H1 (cell line): ENCODE results near the gene CAMTA1. TPM values are rescaled to one million over a fixed set of nuclear protein-coding genes. Genes with fewer than 3 reads are reported as not detected.
A peak's percentile ranks its signal among the peaks of the same experiment; 100 is the strongest.

ENCODE experiments used
- CTCF ChIA-PET: fragments of 300-600 bp; sonication (Branson Sonifier 250); formaldehyde crosslinking; loops from one replicate; lab custom pipeline; 2021; ENCODE audit not compliant: partially characterized antibody; lab: Charles Lee
- POLR2A ChIA-PET: fragments of 300-600 bp; sonication (Branson Sonifier 250); formaldehyde crosslinking; loops from one replicate; lab custom pipeline; 2021; ENCODE audit warnings: inconsistent platforms; ENCODE audit not compliant: partially characterized antibody; lab: Charles Lee
- DNase-seq, 2 experiments: peaks; one replicate each; pipeline versions ENCODE4 v3.0.0 to v3.0.0-alpha.2; 2010 to 2022; ENCODE audit warnings: low spot score in 2 of 2, low read depth in 1 of 2, mixed read lengths in 1 of 2
- FAIRE-seq: peaks from 2 replicates; lab custom pipeline; 2011; peaks lifted over from hg19 to GRCh38; lab: Jason Lieb, UNC
- H2AFZ ChIP-seq: 2 replicates; pipeline ENCODE4 v1.8.1; 2012; ENCODE audit warnings: low read length, inconsistent platforms
- H2AK5ac ChIP-seq: 2 replicates; pipeline ENCODE4 v1.6.1; 2013; ENCODE audit warnings: low read depth, low read length
- H2BK120ac ChIP-seq: replicated peaks from 2 replicates; pipeline ENCODE3; 2013; ENCODE audit warnings: low read depth, low read length, inconsistent platforms
- H2BK12ac ChIP-seq: 2 replicates; pipeline ENCODE4 v1.6.1; 2013; ENCODE audit warnings: low read depth, low read length
- H2BK15ac ChIP-seq: 2 replicates; pipeline ENCODE4 v1.6.1; 2013; ENCODE audit warnings: low read length
- H2BK20ac ChIP-seq: 2 replicates; pipeline ENCODE4 v1.6.1; 2013; ENCODE audit warnings: low read length
- H2BK5ac ChIP-seq: 2 replicates; pipeline ENCODE4 v1.6.1; 2013; ENCODE audit warnings: low read depth, low read length
- H3K14ac ChIP-seq: 2 replicates; pipeline ENCODE4 v1.6.1; 2013; ENCODE audit warnings: inconsistent platforms; ENCODE audit not compliant: insufficient read length
- H3K18ac ChIP-seq: 2 replicates; pipeline ENCODE4 v1.6.1; 2013; ENCODE audit warnings: low read length; ENCODE audit errors: extremely low read depth
- H3K23ac ChIP-seq: 2 replicates; pipeline ENCODE4 v1.6.1; 2013; ENCODE audit warnings: inconsistent platforms; ENCODE audit not compliant: insufficient read length
- H3K23me2 ChIP-seq: 2 replicates; pipeline ENCODE4 v1.6.1; 2013; ENCODE audit warnings: low read depth, low read length
- H3K27ac ChIP-seq: 2 replicates; pipeline ENCODE4 v1.6.1; 2011; ENCODE audit warnings: low read depth, low read length, inconsistent platforms
- H3K27me3 ChIP-seq, 4 experiments: replicated peaks in 1 of 4; 1 replicate in 1 of 4; 2 replicates in 3 of 4; pipeline versions ENCODE4 v1.6.1 to v1.8.1; 2011 to 2013; ENCODE audit warnings: low read length in 3 of 4, mild to moderate bottlenecking in 3 of 4, inconsistent platforms in 2 of 4, mixed read lengths in 2 of 4, moderate library complexity in 1 of 4; ENCODE audit not compliant: control insufficient read depth in 3 of 4, insufficient read depth in 3 of 4; ENCODE audit errors: extremely low read depth in 1 of 4
- H3K36me3 ChIP-seq, 4 experiments: 2 replicates each; pipeline versions ENCODE4 v1.6.1 to v1.8.1; 2011 to 2013; ENCODE audit warnings: mild to moderate bottlenecking in 4 of 4, low read length in 3 of 4, moderate library complexity in 2 of 4, control low read depth in 1 of 4, inconsistent platforms in 1 of 4; ENCODE audit not compliant: insufficient read depth in 4 of 4, control insufficient read depth in 2 of 4
- H3K4ac ChIP-seq: replicated peaks from 2 replicates; pipeline ENCODE3; 2013; ENCODE audit warnings: low read length, low read depth, mixed read lengths, inconsistent platforms; ENCODE audit not compliant: insufficient read length
- H3K4me1 ChIP-seq, 4 experiments: replicated peaks in 1 of 4; 1 replicate in 1 of 4; 2 replicates in 3 of 4; pipeline versions ENCODE4 v1.6.1 to v1.8.1; 2011 to 2013; ENCODE audit warnings: low read length in 3 of 4, inconsistent platforms in 2 of 4, mixed read lengths in 1 of 4; ENCODE audit not compliant: insufficient read depth in 4 of 4, control insufficient read depth in 3 of 4
- H3K4me2 ChIP-seq, 2 experiments: 2 replicates each; pipeline versions ENCODE4 v1.6.1 to v1.8.1; 2011 to 2013; ENCODE audit warnings: low read depth in 2 of 2, low read length in 2 of 2, control low read depth in 1 of 2, inconsistent platforms in 1 of 2, mild to moderate bottlenecking in 1 of 2; ENCODE audit not compliant: insufficient read depth in 1 of 2
- H3K4me3 ChIP-seq, 4 experiments: fragments of 200-600, 300-600 bp in 1 of 4; sonication (generic), shearing (Covaris generic), sonication (Bioruptor Twin) in 1 of 4; 2 replicates each; pipeline versions ENCODE4 v1.5.1 to v1.8.1; 2011 to 2016; ENCODE audit warnings: low read length in 4 of 4, low read depth in 3 of 4, control low read depth in 2 of 4, inconsistent platforms in 2 of 4, mild to moderate bottlenecking in 2 of 4, mixed read lengths in 1 of 4, moderate library complexity in 1 of 4; ENCODE audit not compliant: insufficient read depth in 2 of 4; ENCODE audit errors: extremely low read depth in 1 of 4
- H3K56ac ChIP-seq: replicated peaks from 2 replicates; pipeline ENCODE3; 2013; ENCODE audit warnings: low read depth, mild to moderate bottlenecking, mixed read lengths, low read length, inconsistent platforms; ENCODE audit not compliant: insufficient read length
- H3K79me1 ChIP-seq: 2 replicates; pipeline ENCODE4 v1.6.1; 2013; ENCODE audit warnings: low read depth, low read length, control low read depth
- H3K79me2 ChIP-seq, 2 experiments: 2 replicates each; pipeline versions ENCODE4 v1.6.1 to v1.8.1; 2012 to 2013; ENCODE audit warnings: low read length in 2 of 2, mild to moderate bottlenecking in 2 of 2, inconsistent platforms in 1 of 2; ENCODE audit not compliant: insufficient read depth in 2 of 2, control insufficient read depth in 1 of 2
- H3K9ac ChIP-seq, 4 experiments: replicated peaks in 1 of 4; 1 replicate in 1 of 4; 2 replicates in 3 of 4; pipeline versions ENCODE4 v1.6.1 to v1.8.1; 2011 to 2013; ENCODE audit warnings: low read depth in 3 of 4, low read length in 3 of 4, control low read depth in 2 of 4, mild to moderate bottlenecking in 2 of 4, moderate library complexity in 2 of 4, inconsistent platforms in 1 of 4; ENCODE audit errors: extremely low read depth in 1 of 4
- H3K9me3 ChIP-seq, 2 experiments: 2 replicates each; pipeline versions ENCODE4 v1.6.1 to v1.8.1; 2012 to 2013; ENCODE audit warnings: mild to moderate bottlenecking in 2 of 2, moderate library complexity in 2 of 2, control low read depth in 1 of 2, inconsistent platforms in 1 of 2, low read depth in 1 of 2, low read length in 1 of 2, mixed read lengths in 1 of 2; ENCODE audit not compliant: insufficient read depth in 2 of 2
- H4K20me1 ChIP-seq, 2 experiments: replicated peaks in 1 of 2; 2 replicates each; pipeline versions ENCODE3 to v1.8.1; 2011 to 2013; ENCODE audit warnings: inconsistent platforms in 2 of 2, low read length in 2 of 2, mild to moderate bottlenecking in 1 of 2; ENCODE audit not compliant: insufficient read depth in 2 of 2, control insufficient read depth in 1 of 2
- H4K5ac ChIP-seq: 2 replicates; pipeline ENCODE4 v1.6.1; 2013; ENCODE audit warnings: low read length, low read depth, mixed read lengths, inconsistent platforms; ENCODE audit not compliant: insufficient read length
- H4K8ac ChIP-seq: 2 replicates; pipeline ENCODE4 v1.8.0; 2013; ENCODE audit warnings: mild to moderate bottlenecking, moderate library complexity, low read length, inconsistent platforms; ENCODE audit not compliant: insufficient read depth; ENCODE audit errors: extremely low read depth
- H4K91ac ChIP-seq: replicated peaks from 2 replicates; pipeline ENCODE3; 2013; ENCODE audit warnings: low read length, mixed read lengths, inconsistent platforms; ENCODE audit not compliant: insufficient read length
- ATF2 ChIP-seq: IDR thresholded peaks from 2 replicates; pipeline ENCODE4 v1.6.1; 2012; ENCODE audit warnings: low read length, inconsistent platforms
- BCL11A ChIP-seq, 2 experiments: IDR thresholded peaks; one replicate each; pipeline ENCODE4 v1.6.1; 2011; ENCODE audit warnings: low read depth in 2 of 2, low read length in 2 of 2, mild to moderate bottlenecking in 2 of 2
- CEBPB ChIP-seq: IDR thresholded peaks from 2 replicates; pipeline ENCODE4 v1.6.1; 2012; ENCODE audit warnings: low read depth, low read length
- GABPA ChIP-seq: IDR thresholded peaks from 2 replicates; pipeline ENCODE4 v1.6.1; 2011; ENCODE audit warnings: mild to moderate bottlenecking, low read length, moderate library complexity, borderline replicate concordance; ENCODE audit not compliant: insufficient read depth
- KDM5A ChIP-seq: fragments of 200-600 bp; IDR thresholded peaks from 2 replicates; pipeline ENCODE4 v1.7.1; 2012; ENCODE audit warnings: mild to moderate bottlenecking, low read length, inconsistent platforms, mixed read lengths
- NRF1 ChIP-seq: IDR thresholded peaks from 2 replicates; pipeline ENCODE4 v1.6.1; 2011; ENCODE audit warnings: mild to moderate bottlenecking, low read depth, low read length, improper control_type of control experiment
- RAD21 ChIP-seq, 2 experiments: IDR thresholded peaks in 1 of 2; conservative IDR thresholded peaks in 1 of 2; 2 replicates each; pipeline ENCODE4 v1.6.1; 2011; ENCODE audit warnings: low read depth in 2 of 2, low read length in 2 of 2, improper control_type of control experiment in 1 of 2, inconsistent platforms in 1 of 2, mild to moderate bottlenecking in 1 of 2, moderate library complexity in 1 of 2
- RXRA ChIP-seq: IDR thresholded peaks from 2 replicates; pipeline ENCODE4 v1.6.1; 2011; ENCODE audit warnings: low read depth, mild to moderate bottlenecking, low read length, moderate library complexity; ENCODE audit not compliant: insufficient read depth
- SP4 ChIP-seq: IDR thresholded peaks from 2 replicates; pipeline ENCODE4 v1.6.1; 2012; ENCODE audit warnings: low read length, inconsistent platforms
- TBP ChIP-seq: IDR thresholded peaks from 2 replicates; pipeline ENCODE4 v1.6.1; 2011; ENCODE audit warnings: low read depth, low read length, improper control_type of control experiment
- YY1 ChIP-seq: IDR thresholded peaks from 2 replicates; pipeline ENCODE4 v1.6.1; 2011; ENCODE audit warnings: low read depth, mild to moderate bottlenecking, low read length
- ZNF274 ChIP-seq: IDR thresholded peaks from 2 replicates; pipeline ENCODE4 v1.7.0; 2012; ENCODE audit warnings: low read length, borderline replicate concordance; ENCODE audit errors: extremely low read depth
- WGBS, 2 experiments: shearing (Covaris generic) in 1 of 2; methylation state at CpG; one replicate each; pipeline versions ENCODE4 v1.1.6 to v1.1.7; 2013 to 2015; ENCODE audit warnings: low lambda C conversion rate in 2 of 2, mixed read lengths in 2 of 2, inconsistent platforms in 1 of 2, low coverage in 1 of 2, missing lambda C conversion rate in 1 of 2; ENCODE audit not compliant: insufficient replicate concordance in 2 of 2, insufficient coverage in 1 of 2, insufficient read length in 1 of 2; ENCODE audit errors: extremely low coverage in 1 of 2, missing lambda C conversion rate in 1 of 2; 5-methylcytosine and 5-hydroxymethylcytosine counted together
- polyA plus RNA-seq, 7 experiments: library from polyadenylated mRNA; depleted of rRNA in 3 of 7; stranded (reverse) in 5 of 7; unstranded in 2 of 7; fragments of >200 nt in 5 of 7; fragments of 200-250 nt in 2 of 7; gene quantifications; 1 replicate in 5 of 7; 2 replicates in 1 of 7; 4 replicates in 1 of 7; pipeline versions ENCODE4 v1.2.1 to v1.2.3, GENCODE V29; 2011 to 2013; ENCODE audit warnings: missing spikeins in 2 of 7, mixed read lengths in 2 of 7
- total RNA-seq: library from RNA; stranded (reverse); fragmentation: NEBNext Ultra II Directional; extraction: Animal tissue kit (Norgen Biotek cat#: 25700); gene quantifications from 2 replicates; pipeline ENCODE4 v1.2.1, GENCODE V29; 2021
- TF ChIP-seq, protein P1 (sequence below): IDR thresholded peaks from 2 replicates; pipeline ENCODE4 v1.6.1; 2011; ENCODE audit warnings: low read depth, mild to moderate bottlenecking, low read length; ENCODE audit not compliant: insufficient read depth

Gene CAMTA1
- total and polyA plus RNA-seq, 2 of the 8 experiments (the other 6 are each of a cell fraction or from before 2014, with no cell fraction given) = 65.0 to 119 TPM

DNA sequence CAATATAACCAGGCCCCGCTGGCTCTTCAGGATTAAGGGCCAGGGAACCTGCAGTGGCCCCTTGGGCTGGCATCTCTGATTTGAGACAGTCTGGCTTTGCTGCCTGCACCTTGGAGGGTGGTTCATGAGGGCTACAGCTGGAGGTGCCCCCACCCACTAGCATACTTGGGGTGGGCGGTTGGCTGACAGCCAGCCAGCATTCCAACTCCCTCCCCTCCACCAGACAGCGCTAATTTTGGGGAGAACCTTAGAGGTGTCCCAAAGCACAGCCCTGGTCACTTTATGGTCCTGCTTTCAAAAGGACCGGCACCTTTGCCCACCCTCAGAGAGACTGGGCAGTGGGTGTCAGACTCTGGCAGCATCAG, 805.2 kb downstream of the CAMTA1 start:
- no peak overlapping the region for H3K4me3 ChIP-seq
- no peak overlapping the region for H2BK12ac ChIP-seq
- POLR2A ChIA-PET = no interaction called here
- H3K4me1 ChIP-seq = no peaks in the 10 kb centered on the region; a peak in 1 of 7 replicates
- DNase-seq (no peak), FAIRE-seq (no peak)
- H3K36me3 ChIP-seq = no peaks in the 10 kb centered on the region
- H3K4me2 ChIP-seq = no peak overlapping the region
- no peak overlapping the region for H4K91ac ChIP-seq
- H2AK5ac ChIP-seq = no peak overlapping the region
- H4K8ac ChIP-seq = peak overlapping the region; percentile 53; the same call in 1 of the 2 replicates
- no peak overlapping the region for H3K27ac ChIP-seq
- no peaks in the 10 kb centered on the region for H3K79me1 ChIP-seq
- no peak overlapping the region for H3K14ac ChIP-seq
- no peak overlapping the region for H2AFZ ChIP-seq
- H3K23me2 ChIP-seq = no peaks in the 10 kb centered on the region
- H3K9ac ChIP-seq = no peak overlapping the region
- H2BK15ac ChIP-seq = no peak overlapping the region
- no peak overlapping the region for H2BK120ac ChIP-seq
- H3K56ac ChIP-seq = no peak overlapping the region
- no peaks in the 10 kb centered on the region for H3K9me3 ChIP-seq
- H2BK5ac ChIP-seq = no peak overlapping the region
- CTCF ChIA-PET = interaction anchor here (2.0 kb wide), 1 partner anchor 8 kb away, joined by 5 read pairs; no protein-coding TSS in a partner anchor
- H3K27me3 ChIP-seq = no peaks in the 10 kb centered on the region
- H3K18ac ChIP-seq = no peak overlapping the region
- no peak overlapping the region for H3K4ac ChIP-seq
- no peak overlapping the region for H4K5ac ChIP-seq
- H3K23ac ChIP-seq = no peak overlapping the region
- no peaks in the 10 kb centered on the region for H3K79me2 ChIP-seq
- no peak overlapping the region for H2BK20ac ChIP-seq
- no peaks in the 10 kb centered on the region for H4K20me1 ChIP-seq
- WGBS, 2 experiments = 93% methylated on average over 4 of the region's 4 CpGs; no CpG with 5 or more reads in 1 of the 2 experiments
- TF ChIP-seq RXRA (no peak), NRF1 (no peak), CEBPB (no peak), ATF2 (no peak), TBP (no peak), GABPA (no peak), RAD21 (IDR thresholded peaks at IDR 0.05 in 1 of 2, conservative IDR thresholded peaks at IDR 0.05 in 1 of 2; ENCODE audit: low read depth in 2 of 2, low read length in 2 of 2) (no peak), BCL11A (IDR thresholded peaks at IDR 0.05; ENCODE audit: low read depth in 2 of 2, low read length in 2 of 2) (no peak), SP4 (no peak), KDM5A (no peak), YY1 (no peak), ZNF274 (no peak)
- TF ChIP-seq, protein P1, sequence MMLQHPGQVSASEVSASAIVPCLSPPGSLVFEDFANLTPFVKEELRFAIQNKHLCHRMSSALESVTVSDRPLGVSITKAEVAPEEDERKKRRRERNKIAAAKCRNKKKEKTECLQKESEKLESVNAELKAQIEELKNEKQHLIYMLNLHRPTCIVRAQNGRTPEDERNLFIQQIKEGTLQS = no peak
